Dendritic cell treated with granulocyte-macrophage colony-stimulating factor and Interleukin-4, amounts not matched to agents 40 ng/mL and 50 ng/mL, for 4 days (primary cell): Measurements from ENCODE around the gene NFKBIL1.

ENCODE experiments used
- H3K27ac Mint-ChIP-seq: one replicate; pipeline ENCODE4 v1.8.0; 2022; ENCODE audit warnings: mild to moderate bottlenecking, mixed read lengths
- H3K27me3 Mint-ChIP-seq: one replicate; pipeline ENCODE4 v1.8.0; 2022; ENCODE audit warnings: mild to moderate bottlenecking, mixed read lengths
- H3K36me3 Mint-ChIP-seq: one replicate; pipeline ENCODE4 v1.8.0; 2022; ENCODE audit warnings: low read depth, mixed read lengths
- H3K4me1 Mint-ChIP-seq: one replicate; pipeline ENCODE4 v1.8.0; 2022; ENCODE audit warnings: low read depth, mixed read lengths
- H3K4me3 Mint-ChIP-seq: one replicate; pipeline ENCODE4 v1.8.0; 2022; ENCODE audit warnings: mild to moderate bottlenecking, moderate library complexity, mixed read lengths
- H3K9me3 Mint-ChIP-seq: one replicate; pipeline ENCODE4 v1.8.0; 2022; ENCODE audit warnings: mixed read lengths
- intact Hi-C: fragments of 100-400 bp; cut with micrococcal nuclease; formaldehyde crosslinking; loops from one replicate; pipeline ENCODE4 v1.15.0; 2022

Gene NFKBIL1

GRCh38 chr6:31576897-31577578 is 29.6 kb downstream of the NFKBIL1 start:
- intact Hi-C loops, result no loop called here
- Mint-ChIP-seq H3K4me3 (peak overlapping the region; percentile 82), H3K27ac (peak overlapping the region; percentile 79), H3K36me3 (peaks cover 36% of the 10 kb centered on the region), H3K4me1 (peaks cover 81% of the 10 kb centered on the region), H3K27me3 (peaks cover 3% of the 10 kb centered on the region), H3K9me3 (no peaks in the 10 kb centered on the region)

GRCh38 chr6:31577579-31577966 is 30.2 kb downstream of the NFKBIL1 start:
- H3K27me3 Mint-ChIP-seq, result peaks cover 3% of the 10 kb centered on the region
- H3K27ac Mint-ChIP-seq, result no peak overlapping the region
- peaks cover 38% of the 10 kb centered on the region for H3K36me3 Mint-ChIP-seq
- H3K4me1 Mint-ChIP-seq, result peaks cover 81% of the 10 kb centered on the region
- no peaks in the 10 kb centered on the region for H3K9me3 Mint-ChIP-seq
- intact Hi-C loops, result no loop called here
- H3K4me3 Mint-ChIP-seq, result peak overlapping the region; percentile 82

GRCh38 chr6:31578184-31579118 is 31.0 kb downstream of the NFKBIL1 start:
- Mint-ChIP-seq H3K4me1 (peaks cover 80% of the 10 kb centered on the region), H3K27ac (peak overlapping the region; percentile 93)
- intact Hi-C loops, result no loop called here

GRCh38 chr6:31579119-31579505 is 31.7 kb downstream of the NFKBIL1 start:
- Mint-ChIP-seq H3K4me3 (no peak overlapping the region), H3K36me3 (peaks cover 38% of the 10 kb centered on the region), H3K27ac (peak overlapping the region; percentile 93), H3K4me1 (peaks cover 74% of the 10 kb centered on the region), H3K9me3 (no peaks in the 10 kb centered on the region), H3K27me3 (no peaks in the 10 kb centered on the region)
- intact Hi-C loops, result no loop called here

More at GRCh38 chr6:31578184-31579118, 31.0 kb downstream of the NFKBIL1 start:
- Mint-ChIP-seq H3K4me3 (no peak overlapping the region), H3K36me3 (peaks cover 38% of the 10 kb centered on the region), H3K27me3 (peaks cover under 1% of the 10 kb centered on the region), H3K9me3 (no peaks in the 10 kb centered on the region)

- Mint-ChIP-seq H3K9me3 (no peaks in the 10 kb centered on the region), H3K4me1 (peaks cover 67% of the 10 kb centered on the region), H3K4me3 (peak overlapping the region; percentile 90), H3K27me3 (no peaks in the 10 kb centered on the region), H3K36me3 (peaks cover 38% of the 10 kb centered on the region), H3K27ac (peak overlapping the region; percentile 93)
- intact Hi-C loops, result no loop called here
Observed at GRCh38 chr6:31579546-31580437, 32.4 kb downstream of the NFKBIL1 start.

- intact Hi-C loops, result no loop called here
- H3K9me3 Mint-ChIP-seq, result no peaks in the 10 kb centered on the region
- peaks cover 38% of the 10 kb centered on the region for H3K36me3 Mint-ChIP-seq
- peak overlapping the region; percentile 90 for H3K4me3 Mint-ChIP-seq
- H3K4me1 Mint-ChIP-seq, result peaks cover 64% of the 10 kb centered on the region
- no peaks in the 10 kb centered on the region for H3K27me3 Mint-ChIP-seq
- H3K27ac Mint-ChIP-seq, result peak overlapping the region; percentile 93
Observed at GRCh38 chr6:31580438-31580740, 33.0 kb downstream of the NFKBIL1 start.

GRCh38 chr6:31580807-31581433 is 33.5 kb downstream of the NFKBIL1 start:
- H3K4me3 Mint-ChIP-seq, result peak overlapping the region; percentile 90
- peaks cover 33% of the 10 kb centered on the region for H3K36me3 Mint-ChIP-seq
- H3K9me3 Mint-ChIP-seq, result no peaks in the 10 kb centered on the region
- no peaks in the 10 kb centered on the region for H3K27me3 Mint-ChIP-seq
- intact Hi-C loops, result loop anchor here (1.0 kb wide), 1 partner anchor 17 kb away; no protein-coding TSS in a partner anchor
- H3K4me1 Mint-ChIP-seq, result peaks cover 64% of the 10 kb centered on the region
- peak overlapping the region; percentile 93 for H3K27ac Mint-ChIP-seq

GRCh38 chr6:31581434-31582229 is 34.2 kb downstream of the NFKBIL1 start:
- Mint-ChIP-seq H3K4me1 (peaks cover 64% of the 10 kb centered on the region), H3K36me3 (peaks cover 27% of the 10 kb centered on the region), H3K9me3 (no peaks in the 10 kb centered on the region), H3K4me3 (peak overlapping the region; percentile 90), H3K27ac (peak overlapping the region; percentile 93), H3K27me3 (no peaks in the 10 kb centered on the region)
- intact Hi-C loops, result loop anchor here (1.0 kb wide), 1 partner anchor 17 kb away; no protein-coding TSS in a partner anchor

- peak within 1 kb of the TSS; percentile 90 for H3K4me3 Mint-ChIP-seq
- peak within 1 kb of the TSS; percentile 93 for H3K27ac Mint-ChIP-seq
- no peaks in the 10 kb centered on the region for H3K9me3 Mint-ChIP-seq
- no peaks in the 10 kb centered on the region for H3K27me3 Mint-ChIP-seq
- intact Hi-C loops, result no loop called here
- H3K4me1 Mint-ChIP-seq, result peaks cover 64% of the 10 kb centered on the region
- peaks cover 27% of the 10 kb centered on the region for H3K36me3 Mint-ChIP-seq
Observed at GRCh38 chr6:31582230-31582643, 34.8 kb downstream of the NFKBIL1 start, which contains the start of gene LTB. Gene LTB, minus strand, starts transcription at chr6:31582424. Its CDS starts 7 bp downstream, at chr6:31582417.

GRCh38 chr6:31585491-31585890 is 38.1 kb downstream of the NFKBIL1 start:
- Mint-ChIP-seq H3K4me1 (peaks cover 71% of the 10 kb centered on the region), H3K36me3 (peaks cover 53% of the 10 kb centered on the region), H3K9me3 (no peaks in the 10 kb centered on the region), H3K27me3 (no peaks in the 10 kb centered on the region), H3K4me3 (peak overlapping the region; percentile 80), H3K27ac (peak overlapping the region; percentile 68)
- intact Hi-C loops, result no loop called here

GRCh38 chr6:31586008-31586407 is 38.6 kb downstream of the NFKBIL1 start, which contains the start of gene LST1:
Gene LST1, plus strand, starts transcription at chr6:31586277. Its CDS starts 1,023 bp downstream, at chr6:31587300.
- Mint-ChIP-seq H3K9me3 (no peaks in the 10 kb centered on the region), H3K4me3 (peak within 1 kb of the TSS; percentile 80), H3K4me1 (peaks cover 72% of the 10 kb centered on the region), H3K27ac (peak within 1 kb of the TSS; percentile 68), H3K27me3 (no peaks in the 10 kb centered on the region), H3K36me3 (peaks cover 55% of the 10 kb centered on the region)
- intact Hi-C loops, result no loop called here

- peaks cover 70% of the 10 kb centered on the region for H3K4me1 Mint-ChIP-seq
- H3K4me3 Mint-ChIP-seq, result peak overlapping the region; percentile 80
- H3K27ac Mint-ChIP-seq, result peak overlapping the region; percentile 68
- H3K27me3 Mint-ChIP-seq, result no peaks in the 10 kb centered on the region
- H3K36me3 Mint-ChIP-seq, result peaks cover 48% of the 10 kb centered on the region
- no peaks in the 10 kb centered on the region for H3K9me3 Mint-ChIP-seq
- intact Hi-C loops, result no loop called here
Observed at GRCh38 chr6:31586599-31587281, 39.3 kb downstream of the NFKBIL1 start.
